OCI-LY1 (cell line): ENCODE results near the gene TJP3.

Experiments used
- CTCF ChIP-seq: fragments of 200-600 bp; sonication (generic), shearing (Covaris generic); IDR thresholded peaks from 2 replicates; pipeline ENCODE4 v1.5.1; 2017; ENCODE audit warnings: mild to moderate bottlenecking, antibody characterized with exemption, low read length, moderate library complexity, mixed read lengths
- EZH2 ChIP-seq: fragments of 200-600 bp; sonication (generic), shearing (Covaris generic); IDR thresholded peaks from 2 replicates; pipeline ENCODE4 v1.8.0; 2017; ENCODE audit warnings: borderline replicate concordance, mixed run types, mild to moderate bottlenecking, antibody characterized with exemption, low read length, moderate library complexity, mixed read lengths

- TF ChIP-seq EZH2: no peak
- no peak for TF ChIP-seq CTCF
Measured at GRCh38 chr19:3753631-3754410, 45.6 kb downstream of the TJP3 start.
